ENCODE measurements around the gene AP3D1. TPM values are rescaled to one million over a fixed set of nuclear protein-coding genes. Genes with fewer than 3 reads are reported as not detected.

AP3D1 gene
- total and polyA plus RNA-seq, 9 of the 15 experiments (the other 6 are each of a cell fraction or from before 2014, with no cell fraction given): 1.2 to 86.1 (median 35.9) TPM

- Histone ChIP-seq H4K20me1 (replicated peaks; ENCODE audit: control insufficient read depth, insufficient read depth, low read length) (no peaks in the 10 kb centered on the region; the same call in 1 of the 2 replicates), H3K79me2 (ENCODE audit: control insufficient read depth, insufficient read depth, low read length) (no peaks in the 10 kb centered on the region), H2AFZ (ENCODE audit: low read depth, low read length) (no peak overlapping the region), H3K36me3 (ENCODE audit: control insufficient read depth, insufficient read depth, low read length) (peaks cover 95% of the 10 kb centered on the region), H3K27ac (ENCODE audit: extremely low read depth, low read depth, low read length) (no peak overlapping the region), H3K9ac (ENCODE audit: insufficient read depth in 1 of 2, low read depth in 2 of 2, low read length in 2 of 2) (no peak overlapping the region), H3K4me3 (no peak overlapping the region), H3K4me1 (replicated peaks in 1 of 2; ENCODE audit: control insufficient read depth in 2 of 2, insufficient read depth in 2 of 2, low read length in 2 of 2) (peaks cover 0 to 16% of the 10 kb centered on the region in 2 experiments; a peak in 1 of 5 replicates), H3K27me3 (ENCODE audit: control insufficient read depth in 2 of 2, insufficient read depth in 2 of 2, low read length in 2 of 2) (no peaks in the 10 kb centered on the region), H3K9me3 (replicated peaks; ENCODE audit: control insufficient read depth, insufficient read depth, low read depth, low read length) (no peaks in the 10 kb centered on the region), H3K4me2 (ENCODE audit: insufficient read depth, low read length) (no peak overlapping the region), H3K9me1 (ENCODE audit: control insufficient read depth, insufficient read depth, low read length) (no peaks in the 10 kb centered on the region)
- ATAC-seq (no peak), DNase-seq (ENCODE audit: extremely low read depth in 1 of 4, low spot score in 3 of 4) (no peak), FAIRE-seq (no peak)
- ChIA-PET POLR2A (interaction anchor here (0.5 to 1.0 kb wide), 3 partner anchors 14 to 255 kb away, joined by 3 read pairs; no protein-coding TSS in a partner anchor), CTCF (ENCODE audit: low intra/inter-chr PET ratio) (no interaction called here)
- no peak for TF ChIP-seq IRF2 (CRISPR knock-in tag; IDR thresholded peaks at IDR 0.05)
- TF ChIP-seq, protein P1, sequence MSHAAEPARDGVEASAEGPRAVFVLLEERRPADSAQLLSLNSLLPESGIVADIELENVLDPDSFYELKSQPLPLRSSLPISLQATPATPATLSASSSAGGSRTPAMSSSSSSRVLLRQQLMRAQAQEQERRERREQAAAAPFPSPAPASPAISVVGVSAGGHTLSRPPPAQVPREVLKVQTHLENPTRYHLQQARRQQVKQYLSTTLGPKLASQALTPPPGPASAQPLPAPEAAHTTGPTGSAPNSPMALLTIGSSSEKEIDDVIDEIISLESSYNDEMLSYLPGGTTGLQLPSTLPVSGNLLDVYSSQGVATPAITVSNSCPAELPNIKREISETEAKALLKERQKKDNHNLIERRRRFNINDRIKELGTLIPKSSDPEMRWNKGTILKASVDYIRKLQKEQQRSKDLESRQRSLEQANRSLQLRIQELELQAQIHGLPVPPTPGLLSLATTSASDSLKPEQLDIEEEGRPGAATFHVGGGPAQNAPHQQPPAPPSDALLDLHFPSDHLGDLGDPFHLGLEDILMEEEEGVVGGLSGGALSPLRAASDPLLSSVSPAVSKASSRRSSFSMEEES (CRISPR knock-in tag; IDR thresholded peaks at IDR 0.05): no peak
- no peak for TF ChIP-seq REST (IDR thresholded peaks at IDR 0.05; ENCODE audit: borderline replicate concordance)
- no peak for TF ChIP-seq REST (CRISPR knock-in tag; IDR thresholded peaks at IDR 0.05; ENCODE audit: low read depth)
- no peak for TF ChIP-seq ZNF586 (CRISPR knock-in tag; conservative IDR thresholded peaks at IDR 0.05)
- TF ChIP-seq MTF1 (CRISPR knock-in tag; IDR thresholded peaks at IDR 0.05; ENCODE audit: borderline replicate concordance): no peak
- no peak for TF ChIP-seq CTBP1 (IDR thresholded peaks at IDR 0.05; ENCODE audit: borderline replicate concordance)
- TF ChIP-seq, protein P2, sequence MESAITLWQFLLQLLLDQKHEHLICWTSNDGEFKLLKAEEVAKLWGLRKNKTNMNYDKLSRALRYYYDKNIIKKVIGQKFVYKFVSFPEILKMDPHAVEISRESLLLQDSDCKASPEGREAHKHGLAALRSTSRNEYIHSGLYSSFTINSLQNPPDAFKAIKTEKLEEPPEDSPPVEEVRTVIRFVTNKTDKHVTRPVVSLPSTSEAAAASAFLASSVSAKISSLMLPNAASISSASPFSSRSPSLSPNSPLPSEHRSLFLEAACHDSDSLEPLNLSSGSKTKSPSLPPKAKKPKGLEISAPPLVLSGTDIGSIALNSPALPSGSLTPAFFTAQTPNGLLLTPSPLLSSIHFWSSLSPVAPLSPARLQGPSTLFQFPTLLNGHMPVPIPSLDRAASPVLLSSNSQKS (CRISPR knock-in tag; IDR thresholded peaks at IDR 0.05): no peak
- TF ChIP-seq ARID3A (IDR thresholded peaks at IDR 0.05; ENCODE audit: borderline replicate concordance, low read depth, low read length): no peak
- TF ChIP-seq MCM5 (IDR thresholded peaks at IDR 0.05; ENCODE audit: low read depth): no peak
- no peak for TF ChIP-seq HNRNPL (IDR thresholded peaks at IDR 0.05; ENCODE audit: low read depth, low read length)
- in situ Hi-C loops (cut with MboI): no loop called here
- BruUV-seq (replicated peaks): no TSS peak
- intact Hi-C loops (cut with micrococcal nuclease): no loop called here
- 92% methylated on average over 18 of the region's 22 CpGs for WGBS (ENCODE audit: insufficient coverage, low coverage, missing lambda C conversion rate)
Observed at GRCh38 chr19:2111425-2111824, 39.9 kb downstream of the AP3D1 start.
